ENCODE measurements around the gene RAP1A. TPM values are rescaled to one million over a fixed set of nuclear protein-coding genes. Genes with fewer than 3 reads are reported as not detected.

Gene RAP1A
- total and polyA plus RNA-seq, 2 experiments from 2014 or later = 37.6 to 40.0 TPM

DNA sequence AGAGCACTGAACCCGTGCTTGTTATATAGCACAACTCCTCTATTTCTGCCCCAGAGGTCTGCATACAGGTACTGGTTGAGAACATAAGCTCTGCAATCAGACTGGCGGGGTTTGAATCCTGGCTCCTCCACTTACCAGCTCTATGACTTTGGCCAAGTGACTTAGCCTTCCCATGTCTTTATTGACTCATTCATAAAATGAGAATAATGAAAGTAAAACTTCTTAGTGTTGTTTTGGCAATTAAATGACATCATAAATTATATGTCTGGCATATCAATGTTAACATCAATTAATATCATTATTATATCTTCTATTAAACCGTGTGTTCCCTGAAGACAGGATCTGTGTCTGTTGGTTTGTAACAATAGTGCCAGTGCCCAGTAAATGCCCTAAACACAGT lies 115.3 kb downstream of the RAP1A start:
- H3K9me2 ChIP-seq (ENCODE audit: insufficient read depth) = no peaks in the 10 kb centered on the region
- no peaks in the 10 kb centered on the region for H4K20me1 ChIP-seq (ENCODE audit: insufficient read depth)
- no peak overlapping the region for H3K4me3 ChIP-seq
- TF ChIP-seq EZH2 (IDR thresholded peaks at IDR 0.05; ENCODE audit: insufficient read depth, poor library complexity, severe bottlenecking) (no peak), EZH2phosphoT487 (IDR thresholded peaks at IDR 0.05; ENCODE audit: insufficient read depth, low read depth) (no peak)
- in situ Hi-C loops (cut with MboI) = no loop called here
- no peak overlapping the region for H3K4me2 ChIP-seq (ENCODE audit: unreplicated experiment)
- WGBS, 2 experiments (ENCODE audit: low coverage in 1 of 2, low lambda C conversion rate in 2 of 2, missing lambda C conversion rate in 2 of 2) = 76 to 80% methylated on average over 3 of the region's 3 CpGs
- no peak overlapping the region for H3K9ac ChIP-seq
- no peaks in the 10 kb centered on the region for H3K36me3 ChIP-seq (ENCODE audit: low read depth)
- no peaks in the 10 kb centered on the region for H3K9me3 ChIP-seq (ENCODE audit: low read depth)
- DNase-seq = no peak
- H2AFZ ChIP-seq = no peak overlapping the region
- no peak overlapping the region for H3K27ac ChIP-seq
- no peaks in the 10 kb centered on the region for H3K79me2 ChIP-seq (ENCODE audit: insufficient read depth)
- H3F3A ChIP-seq (ENCODE audit: insufficient read depth) = no peaks in the 10 kb centered on the region
- H3K27me3 ChIP-seq (replicated peaks; ENCODE audit: insufficient read depth) = no peaks in the 10 kb centered on the region
- peaks cover 16% of the 10 kb centered on the region for H3K4me1 ChIP-seq (ENCODE audit: insufficient read depth)

DNA sequence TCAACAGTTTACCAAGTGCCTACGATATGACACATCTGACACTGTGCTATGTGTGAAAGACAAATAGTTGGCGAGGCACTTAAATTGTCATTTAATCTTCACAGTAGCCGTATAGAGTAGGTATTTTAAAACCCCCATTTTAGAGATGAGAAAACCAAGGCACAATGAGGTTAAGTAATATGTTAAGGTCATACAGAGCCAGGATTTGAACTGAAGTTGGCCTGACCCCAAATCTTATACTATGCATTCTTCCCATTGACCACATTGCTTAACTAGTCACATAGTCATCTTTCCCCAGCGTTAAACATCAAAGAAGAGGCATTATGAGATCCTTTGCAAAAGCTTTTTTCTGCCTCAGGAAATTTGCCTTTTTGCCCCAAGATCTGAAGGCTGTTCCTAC lies 115.7 kb downstream of the RAP1A start:
- Histone ChIP-seq H4K20me1 (ENCODE audit: insufficient read depth) (no peaks in the 10 kb centered on the region), H3K4me3 (no peak overlapping the region), H2AFZ (no peak overlapping the region), H3F3A (ENCODE audit: insufficient read depth) (no peaks in the 10 kb centered on the region), H3K79me2 (ENCODE audit: insufficient read depth) (no peaks in the 10 kb centered on the region), H3K9me3 (ENCODE audit: low read depth) (no peaks in the 10 kb centered on the region), H3K9ac (no peak overlapping the region), H3K9me2 (ENCODE audit: insufficient read depth) (no peaks in the 10 kb centered on the region), H3K4me1 (ENCODE audit: insufficient read depth) (peaks cover 16% of the 10 kb centered on the region), H3K27ac (no peak overlapping the region), H3K27me3 (replicated peaks; ENCODE audit: insufficient read depth) (no peaks in the 10 kb centered on the region), H3K4me2 (ENCODE audit: unreplicated experiment) (no peak overlapping the region), H3K36me3 (ENCODE audit: low read depth) (no peaks in the 10 kb centered on the region)
- WGBS, 2 experiments (ENCODE audit: low coverage in 1 of 2, low lambda C conversion rate in 2 of 2, missing lambda C conversion rate in 2 of 2) = 91 to 92% methylated on average over 4 of the region's 4 CpGs
- in situ Hi-C loops (cut with MboI) = no loop called here
- no peak for TF ChIP-seq EZH2phosphoT487 (IDR thresholded peaks at IDR 0.05; ENCODE audit: insufficient read depth, low read depth)
- no peak for TF ChIP-seq EZH2 (IDR thresholded peaks at IDR 0.05; ENCODE audit: insufficient read depth, poor library complexity, severe bottlenecking)
- DNase-seq = no peak

GRCh38 chr1:111735858-111736544 lies 116.4 kb downstream of the RAP1A start:
- no peak overlapping the region for H3K9ac ChIP-seq
- no peak for DNase-seq
- WGBS, 2 experiments (ENCODE audit: low coverage in 1 of 2, low lambda C conversion rate in 2 of 2, missing lambda C conversion rate in 2 of 2) = 89 to 90% methylated on average over 8 of the region's 8 CpGs
- H2AFZ ChIP-seq = no peak overlapping the region
- H3F3A ChIP-seq (ENCODE audit: insufficient read depth) = no peaks in the 10 kb centered on the region
- H3K9me2 ChIP-seq (ENCODE audit: insufficient read depth) = no peaks in the 10 kb centered on the region
- H3K79me2 ChIP-seq (ENCODE audit: insufficient read depth) = no peaks in the 10 kb centered on the region
- peaks cover 16% of the 10 kb centered on the region for H3K4me1 ChIP-seq (ENCODE audit: insufficient read depth)
- no peak overlapping the region for H3K27ac ChIP-seq
- no peaks in the 10 kb centered on the region for H3K9me3 ChIP-seq (ENCODE audit: low read depth)
- no peaks in the 10 kb centered on the region for H3K27me3 ChIP-seq (replicated peaks; ENCODE audit: insufficient read depth)
- no peaks in the 10 kb centered on the region for H4K20me1 ChIP-seq (ENCODE audit: insufficient read depth)
- no peak overlapping the region for H3K4me2 ChIP-seq (ENCODE audit: unreplicated experiment)
- in situ Hi-C loops (cut with MboI) = no loop called here
- TF ChIP-seq EZH2 (IDR thresholded peaks at IDR 0.05; ENCODE audit: insufficient read depth, poor library complexity, severe bottlenecking) (no peak), EZH2phosphoT487 (IDR thresholded peaks at IDR 0.05; ENCODE audit: insufficient read depth, low read depth) (no peak)
- H3K4me3 ChIP-seq = no peak overlapping the region
- H3K36me3 ChIP-seq (ENCODE audit: low read depth) = no peaks in the 10 kb centered on the region

- H2AFZ ChIP-seq = no peak overlapping the region
- H3K9ac ChIP-seq = no peak overlapping the region
- no peaks in the 10 kb centered on the region for H3K36me3 ChIP-seq (ENCODE audit: low read depth)
- no peak overlapping the region for H3K4me2 ChIP-seq (ENCODE audit: unreplicated experiment)
- H3K79me2 ChIP-seq (ENCODE audit: insufficient read depth) = no peaks in the 10 kb centered on the region
- TF ChIP-seq EZH2phosphoT487 (IDR thresholded peaks at IDR 0.05; ENCODE audit: insufficient read depth, low read depth) = no peak
- no peak for TF ChIP-seq EZH2 (IDR thresholded peaks at IDR 0.05; ENCODE audit: insufficient read depth, poor library complexity, severe bottlenecking)
- no peak overlapping the region for H3K4me3 ChIP-seq
- no peak for DNase-seq
- H3K27me3 ChIP-seq (replicated peaks; ENCODE audit: insufficient read depth) = no peaks in the 10 kb centered on the region
- 85 to 90% methylated on average over 4 of the region's 4 CpGs for WGBS, 2 experiments (ENCODE audit: low coverage in 1 of 2, low lambda C conversion rate in 2 of 2, missing lambda C conversion rate in 2 of 2)
- in situ Hi-C loops (cut with MboI) = no loop called here
- H3F3A ChIP-seq (ENCODE audit: insufficient read depth) = no peaks in the 10 kb centered on the region
- no peak overlapping the region for H3K27ac ChIP-seq
- H4K20me1 ChIP-seq (ENCODE audit: insufficient read depth) = no peaks in the 10 kb centered on the region
- no peaks in the 10 kb centered on the region for H3K9me3 ChIP-seq (ENCODE audit: low read depth)
- H3K4me1 ChIP-seq (ENCODE audit: insufficient read depth) = peaks cover 16% of the 10 kb centered on the region
- H3K9me2 ChIP-seq (ENCODE audit: insufficient read depth) = no peaks in the 10 kb centered on the region
Observed at GRCh38 chr1:111736548-111737215, 117.1 kb downstream of the RAP1A start.

All from GM23248 (cell line).